Activated CD8-positive, alpha-beta T cell treated with anti-CD3 and anti-CD28 coated beads for 36 hours (primary cell): Measurements from ENCODE around the gene WDR64. TPM values are rescaled to one million over a fixed set of nuclear protein-coding genes. Genes with fewer than 3 reads are reported as not detected.

Source experiments
- ATAC-seq: fragments of 200-7000 bp; cut with Tn5 transposase; one replicate; pipeline ENCODE4 v1.10.0; 2021; ENCODE audit warnings: mild to moderate bottlenecking, moderate library complexity
- CTCF ChIA-PET: fragments of 350-600 bp; sonication (Branson Sonifier 250); formaldehyde crosslinking; loops from one replicate; lab custom pipeline; 2021; ENCODE audit warnings: antibody characterized with exemption; lab: Charles Lee
- POLR2A ChIA-PET: fragments of 350-600 bp; sonication (Branson Sonifier 250); formaldehyde crosslinking; loops from one replicate; lab custom pipeline; 2021; ENCODE audit warnings: antibody characterized with exemption; lab: Charles Lee
- DNase-seq: peaks from one replicate; pipeline ENCODE4 v3.0.0-alpha.2; 2020
- H3K27ac Mint-ChIP-seq: one replicate; pipeline ENCODE4 v1.8.0; 2021; ENCODE audit warnings: mild to moderate bottlenecking, mixed read lengths
- H3K27me3 Mint-ChIP-seq: one replicate; pipeline ENCODE4 v1.8.0; 2021; ENCODE audit warnings: mixed read lengths
- H3K36me3 Mint-ChIP-seq: one replicate; pipeline ENCODE4 v1.8.0; 2021; ENCODE audit warnings: low read depth, mixed read lengths
- H3K4me1 Mint-ChIP-seq: one replicate; pipeline ENCODE4 v1.8.0; 2021; ENCODE audit warnings: low read depth, mixed read lengths
- H3K4me3 Mint-ChIP-seq: one replicate; pipeline ENCODE4 v1.8.0; 2021; ENCODE audit warnings: mild to moderate bottlenecking, moderate library complexity, mixed read lengths
- H3K9me3 Mint-ChIP-seq: one replicate; pipeline ENCODE4 v1.8.0; 2021; ENCODE audit warnings: mixed read lengths
- CTCF ChIP-seq: fragments of 200-600 bp; IDR thresholded peaks from one replicate; pipeline ENCODE4 v1.8.0; 2022; ENCODE audit warnings: antibody characterized with exemption, mild to moderate bottlenecking
- intact Hi-C: fragments of 100-400 bp; cut with micrococcal nuclease; formaldehyde crosslinking; loops from one replicate; pipeline ENCODE4 v1.10.0; 2022
- total RNA-seq, 2 experiments: library from RNA; stranded (reverse); gene quantifications; one replicate each; pipeline ENCODE4 v1.2.3, GENCODE V29; 2021

WDR64 gene
- total RNA-seq, 2 experiments from 2014 or later: not detected

DNA sequence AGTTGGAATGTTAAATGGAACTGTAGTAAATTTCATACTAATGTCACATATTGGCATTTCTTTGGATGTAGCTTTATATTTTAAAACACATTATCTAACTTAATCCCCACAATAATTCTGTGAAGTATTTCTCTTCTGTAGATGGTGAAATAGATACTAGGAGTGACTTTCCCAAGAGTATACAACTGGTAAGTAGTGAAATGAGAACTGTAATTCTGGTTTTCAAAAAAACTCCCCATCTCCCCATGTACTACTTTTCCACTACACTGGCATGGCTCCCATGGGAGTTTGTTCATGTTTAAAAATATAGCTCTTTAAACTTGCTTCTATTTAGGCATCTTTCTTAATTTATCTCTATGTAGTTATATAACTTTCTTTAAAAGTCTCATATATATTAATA is 22.1 kb upstream of the WDR64 start:
- no peak overlapping the region for H3K27ac Mint-ChIP-seq
- intact Hi-C loops: no loop called here
- DNase-seq (no peak), ATAC-seq (no peak)
- ChIA-PET POLR2A (interaction anchor here (1.9 kb wide), 1 partner anchor 10 kb away, joined by 4 read pairs; the partner anchor contains the start of genes CHML and OPN3), CTCF (interaction anchor here (1.0 to 1.8 kb wide), 4 partner anchors 11 to 210 kb away, joined by 3 to 13 read pairs (median 4); no protein-coding TSS in a partner anchor)
- TF ChIP-seq CTCF: no peak
- H3K27me3 Mint-ChIP-seq: no peaks in the 10 kb centered on the region
- H3K9me3 Mint-ChIP-seq: no peaks in the 10 kb centered on the region
- no peak overlapping the region for H3K4me3 Mint-ChIP-seq
- peaks cover 42% of the 10 kb centered on the region for H3K4me1 Mint-ChIP-seq
- H3K36me3 Mint-ChIP-seq: peaks cover 31% of the 10 kb centered on the region

DNA sequence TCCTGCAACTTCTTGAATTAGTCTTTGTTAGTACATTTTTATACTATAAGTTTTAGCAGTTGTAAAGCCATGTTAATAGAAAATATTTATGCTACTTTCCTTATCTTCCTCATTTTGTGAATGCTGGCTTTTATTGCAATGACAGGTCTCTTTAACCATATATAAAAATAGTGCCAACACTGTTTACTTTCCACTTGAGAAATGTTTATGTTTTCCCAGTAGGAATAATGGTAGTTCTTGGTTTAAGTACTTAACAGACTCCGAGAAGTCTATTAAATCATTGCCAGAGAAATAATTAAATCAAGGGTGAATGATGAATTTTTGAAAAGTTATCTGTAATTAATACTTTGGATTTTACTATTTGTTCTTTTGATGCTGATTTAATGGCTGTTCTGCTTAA is 21.6 kb upstream of the WDR64 start:
- Mint-ChIP-seq H3K36me3 (peaks cover 36% of the 10 kb centered on the region), H3K27me3 (no peaks in the 10 kb centered on the region), H3K9me3 (no peaks in the 10 kb centered on the region), H3K27ac (no peak overlapping the region), H3K4me3 (no peak overlapping the region), H3K4me1 (peaks cover 47% of the 10 kb centered on the region)
- TF ChIP-seq CTCF: no peak
- ChIA-PET POLR2A (interaction anchor here (1.9 kb wide), 1 partner anchor 10 kb away, joined by 4 read pairs; the partner anchor contains the start of genes CHML and OPN3), CTCF (interaction anchor here (1.0 to 1.8 kb wide), 3 partner anchors 10 to 58 kb away, joined by 3 to 13 read pairs (median 4); no protein-coding TSS in a partner anchor)
- DNase-seq (no peak), ATAC-seq (no peak)
- intact Hi-C loops: no loop called here

- intact Hi-C loops: no loop called here
- no peaks in the 10 kb centered on the region for H3K9me3 Mint-ChIP-seq
Measured at GRCh38 chr1:241630899-241631298, 21.2 kb upstream of the WDR64 start.

GRCh38 chr1:241631674-241632073 is 20.4 kb upstream of the WDR64 start:
- H3K27ac Mint-ChIP-seq: peak overlapping the region; percentile 37
- ChIA-PET POLR2A (no interaction called here), CTCF (no interaction called here)
- peaks cover 54% of the 10 kb centered on the region for H3K4me1 Mint-ChIP-seq
- H3K36me3 Mint-ChIP-seq: peaks cover 41% of the 10 kb centered on the region
- H3K9me3 Mint-ChIP-seq: no peaks in the 10 kb centered on the region
- intact Hi-C loops: no loop called here
- DNase-seq: no peak
- no peaks in the 10 kb centered on the region for H3K27me3 Mint-ChIP-seq
- no peak for ATAC-seq
- H3K4me3 Mint-ChIP-seq: no peak overlapping the region
- no peak for TF ChIP-seq CTCF

More at GRCh38 chr1:241630899-241631298, 21.2 kb upstream of the WDR64 start:
- no peak for ATAC-seq
- Mint-ChIP-seq H3K4me1 (peaks cover 51% of the 10 kb centered on the region), H3K27ac (no peak overlapping the region), H3K4me3 (no peak overlapping the region), H3K27me3 (no peaks in the 10 kb centered on the region), H3K36me3 (peaks cover 39% of the 10 kb centered on the region)
- ChIA-PET POLR2A (no interaction called here), CTCF (no interaction called here)
- TF ChIP-seq CTCF: no peak
- DNase-seq: no peak

DNA sequence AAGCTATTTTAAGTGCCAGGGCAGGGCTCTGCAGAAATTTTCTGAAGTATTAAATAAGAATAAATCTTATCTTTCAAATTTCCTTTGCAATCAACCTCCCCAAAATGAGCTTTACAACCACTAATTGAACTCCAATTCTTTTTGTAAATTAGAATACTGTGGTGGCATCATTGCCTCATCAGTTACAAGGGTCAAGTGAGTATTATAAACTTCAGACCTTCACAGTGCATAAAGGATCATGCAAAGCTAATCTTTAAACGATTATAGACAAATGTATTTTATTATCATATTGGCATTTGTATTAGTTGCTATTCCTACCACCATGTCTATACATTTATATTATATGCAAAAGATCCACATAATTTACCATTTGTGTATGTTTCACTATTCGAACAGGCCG is 19.1 kb upstream of the WDR64 start:
- intact Hi-C loops: no loop called here
- H3K9me3 Mint-ChIP-seq: no peaks in the 10 kb centered on the region
- peaks cover 52% of the 10 kb centered on the region for H3K36me3 Mint-ChIP-seq
- no peak for TF ChIP-seq CTCF
- ChIA-PET POLR2A (interaction anchor here (0.6 kb wide), 1 partner anchor 21 kb away, joined by 3 read pairs; no protein-coding TSS in a partner anchor), CTCF (interaction anchor here (1.2 kb wide), 1 partner anchor 12 kb away, joined by 4 read pairs; no protein-coding TSS in a partner anchor)
- DNase-seq (no peak), ATAC-seq (no peak)
- H3K27me3 Mint-ChIP-seq: no peaks in the 10 kb centered on the region
- no peak overlapping the region for H3K4me3 Mint-ChIP-seq
- H3K4me1 Mint-ChIP-seq: peaks cover 62% of the 10 kb centered on the region
- H3K27ac Mint-ChIP-seq: no peak overlapping the region
